T-helper 17 cell (primary cell): ENCODE measurements around the gene PARVA. TPM values are rescaled to one million over a fixed set of nuclear protein-coding genes. Genes with fewer than 3 reads are reported as not detected.

Experiments
- ATAC-seq: fragments of 150-1000 bp; cut with Tn5 transposase; 2 replicates; pipeline ENCODE4 v1.10.0; 2021; ENCODE audit warnings: mild to moderate bottlenecking, moderate library complexity
- DNase-seq, 3 donors: peaks; one replicate each; pipeline versions ENCODE4 v3.0.0 to v3.0.0-alpha.2; 2020 to 2021
- H3K9me3 ChIP-seq: one replicate; pipeline ENCODE4 v1.7.0; 2013; ENCODE audit warnings: low read length, mild to moderate bottlenecking; ENCODE audit not compliant: control insufficient read depth, poor library complexity, severe bottlenecking
- H3K27ac Mint-ChIP-seq: one replicate; pipeline ENCODE4 v1.8.0; 2022; ENCODE audit warnings: mild to moderate bottlenecking, moderate library complexity, mixed read lengths
- H3K27me3 Mint-ChIP-seq: one replicate; pipeline ENCODE4 v1.8.0; 2022; ENCODE audit warnings: mixed read lengths
- H3K36me3 Mint-ChIP-seq: one replicate; pipeline ENCODE4 v1.8.0; 2022; ENCODE audit warnings: low read depth, mixed read lengths
- H3K4me1 Mint-ChIP-seq: one replicate; pipeline ENCODE4 v1.8.0; 2022; ENCODE audit warnings: mild to moderate bottlenecking, mixed read lengths
- H3K4me3 Mint-ChIP-seq: one replicate; pipeline ENCODE4 v1.8.0; 2022; ENCODE audit warnings: mild to moderate bottlenecking, moderate library complexity, mixed read lengths
- total RNA-seq, 4 donors: library from RNA in 2 of 4; stranded (reverse) in 2 of 4; gene quantifications; one replicate each; pipeline ENCODE4 v1.2.3 and lab custom pipeline; 2022 to 2026

The PARVA gene
- total RNA-seq, 2 donors from 2014 or later, result 0.16 to 1.8 TPM

DNA sequence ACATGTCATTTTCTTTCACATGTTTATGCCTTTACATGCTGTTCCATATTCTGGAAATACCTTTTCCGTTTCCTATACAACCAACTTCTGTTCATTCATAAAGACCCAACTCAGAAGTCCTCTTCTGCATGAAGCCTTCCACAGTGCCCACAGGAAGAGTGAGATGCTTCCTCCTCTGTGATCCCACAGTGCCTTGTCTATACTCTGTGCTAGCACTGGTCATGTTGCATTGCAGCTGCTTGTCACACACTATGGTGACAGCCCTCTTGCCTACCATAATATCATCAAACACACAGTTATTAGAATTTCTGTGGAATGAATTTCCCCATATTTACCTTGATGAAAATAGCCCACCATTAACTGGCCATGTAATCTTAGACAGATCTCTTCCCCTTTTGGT, 8.9 kb downstream of the PARVA start:
- H3K27me3 Mint-ChIP-seq, result peaks cover 3% of the 10 kb centered on the region
- DNase-seq (no peak), ATAC-seq (no peak)
- no peak overlapping the region for H3K4me3 Mint-ChIP-seq
- no peaks in the 10 kb centered on the region for H3K4me1 Mint-ChIP-seq
- H3K9me3 ChIP-seq, result no peaks in the 10 kb centered on the region
- no peak overlapping the region for H3K27ac Mint-ChIP-seq
- no peaks in the 10 kb centered on the region for H3K36me3 Mint-ChIP-seq

GRCh38 chr11:12386745-12387144, 9.4 kb downstream of the PARVA start:
- DNase-seq (no peak), ATAC-seq (no peak)
- Mint-ChIP-seq H3K27me3 (peaks cover 6% of the 10 kb centered on the region), H3K4me1 (no peaks in the 10 kb centered on the region), H3K27ac (no peak overlapping the region), H3K36me3 (no peaks in the 10 kb centered on the region), H3K4me3 (no peak overlapping the region)
- H3K9me3 ChIP-seq, result no peaks in the 10 kb centered on the region

- Mint-ChIP-seq H3K36me3 (no peaks in the 10 kb centered on the region), H3K4me1 (no peaks in the 10 kb centered on the region), H3K27me3 (peaks cover 6% of the 10 kb centered on the region), H3K27ac (no peak overlapping the region), H3K4me3 (no peak overlapping the region)
- no peak for ATAC-seq
- H3K9me3 ChIP-seq, result no peaks in the 10 kb centered on the region
- DNase-seq, result no peak
Observed at GRCh38 chr11:12388173-12388572, 10.8 kb downstream of the PARVA start.

DNA sequence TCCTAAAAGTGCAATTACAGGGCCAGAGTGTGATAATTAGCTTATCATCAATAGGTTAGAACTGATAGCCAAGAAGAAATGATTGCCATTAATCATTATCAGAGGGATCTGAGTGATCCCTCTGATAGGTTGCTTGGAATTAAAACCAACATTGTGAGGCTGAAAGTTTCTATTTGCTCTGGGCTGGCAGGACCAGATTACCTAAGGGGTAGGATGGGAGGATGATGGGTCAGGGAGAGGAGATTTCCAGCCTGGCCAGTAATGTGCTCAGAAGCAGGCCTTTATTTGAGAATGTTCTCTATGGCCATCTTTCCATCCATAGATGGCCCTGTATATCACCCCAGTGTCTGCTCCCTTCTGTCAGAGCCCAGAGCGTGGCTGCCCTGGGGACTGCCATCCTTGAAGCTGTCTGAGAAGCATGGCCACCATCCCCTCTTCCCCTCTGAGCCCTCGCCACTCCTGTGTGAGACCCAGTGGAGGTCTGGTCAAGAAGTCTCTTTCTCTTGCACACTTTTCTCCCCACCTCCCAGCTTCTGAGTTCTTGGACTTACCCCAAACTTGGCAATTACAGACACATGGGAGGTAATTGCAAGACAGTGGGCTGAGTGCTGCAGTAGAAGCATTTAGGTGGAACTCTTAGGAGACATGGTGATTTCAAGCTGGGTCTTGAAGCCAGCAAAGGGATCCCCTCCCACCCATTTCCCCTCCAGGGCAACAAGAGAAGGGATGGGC, 11.7 kb downstream of the PARVA start:
- Mint-ChIP-seq H3K36me3 (no peaks in the 10 kb centered on the region), H3K27me3 (peaks cover 6% of the 10 kb centered on the region), H3K4me1 (no peaks in the 10 kb centered on the region), H3K27ac (no peak overlapping the region), H3K4me3 (no peak overlapping the region)
- ATAC-seq, result no peak
- no peak for DNase-seq
- no peaks in the 10 kb centered on the region for H3K9me3 ChIP-seq

GRCh38 chr11:12389676-12390657, 12.6 kb downstream of the PARVA start:
- Mint-ChIP-seq H3K4me1 (no peaks in the 10 kb centered on the region), H3K36me3 (no peaks in the 10 kb centered on the region), H3K27me3 (peaks cover 6% of the 10 kb centered on the region), H3K27ac (no peak overlapping the region), H3K4me3 (no peak overlapping the region)
- no peak for DNase-seq
- no peaks in the 10 kb centered on the region for H3K9me3 ChIP-seq
- ATAC-seq, result no peak

DNA sequence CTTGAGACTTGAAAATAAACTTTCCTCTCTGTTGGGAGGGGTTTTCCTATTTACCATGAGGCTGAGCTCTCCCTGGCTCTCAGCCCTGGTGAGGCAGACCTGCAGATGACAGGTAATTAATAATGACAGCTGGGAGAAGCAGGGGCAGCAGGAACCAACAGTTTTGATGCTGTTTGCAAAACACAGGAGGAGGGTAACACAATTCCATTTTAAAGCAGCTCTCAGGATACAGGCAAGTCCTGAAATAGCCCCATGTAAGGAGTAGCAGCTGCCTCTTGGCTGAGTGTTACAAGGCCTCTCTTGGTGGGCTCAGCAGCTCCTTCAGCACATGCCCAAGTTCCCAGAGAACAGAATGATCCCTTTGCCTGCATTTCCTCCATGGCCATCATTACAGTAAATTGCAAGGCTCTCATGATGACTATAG, 13.3 kb downstream of the PARVA start:
- DNase-seq (no peak), ATAC-seq (no peak)
- H3K4me3 Mint-ChIP-seq, result no peak overlapping the region
- no peak overlapping the region for H3K27ac Mint-ChIP-seq
- no peaks in the 10 kb centered on the region for H3K36me3 Mint-ChIP-seq
- no peaks in the 10 kb centered on the region for H3K4me1 Mint-ChIP-seq
- H3K9me3 ChIP-seq, result no peaks in the 10 kb centered on the region
- H3K27me3 Mint-ChIP-seq, result peaks cover 6% of the 10 kb centered on the region

DNA sequence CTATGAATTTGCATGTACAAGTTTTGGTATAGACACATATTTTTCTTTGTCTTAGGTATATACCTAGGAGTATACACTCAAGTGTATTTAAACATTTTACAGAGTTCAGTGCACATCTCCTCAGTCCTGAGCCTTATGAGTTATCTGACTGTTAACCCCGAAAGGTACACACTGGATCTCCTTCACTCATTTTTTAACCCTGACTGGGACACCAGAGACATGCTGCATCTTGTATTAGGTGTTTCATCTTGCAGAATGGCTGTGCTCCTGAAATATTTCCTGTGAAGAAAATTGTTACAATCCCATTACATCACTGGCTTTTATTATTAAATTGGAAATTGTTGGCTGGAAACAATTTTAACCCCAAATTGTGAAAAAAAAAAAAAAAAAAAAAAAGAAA, 15.3 kb downstream of the PARVA start:
- Mint-ChIP-seq H3K4me3 (no peak overlapping the region), H3K27ac (no peak overlapping the region), H3K27me3 (peaks cover 6% of the 10 kb centered on the region), H3K36me3 (no peaks in the 10 kb centered on the region), H3K4me1 (no peaks in the 10 kb centered on the region)
- no peaks in the 10 kb centered on the region for H3K9me3 ChIP-seq
- ATAC-seq (no peak), DNase-seq (no peak)

GRCh38 chr11:12393691-12394090, 16.3 kb downstream of the PARVA start:
- DNase-seq (no peak), ATAC-seq (no peak)
- Mint-ChIP-seq H3K27me3 (peaks cover 6% of the 10 kb centered on the region), H3K36me3 (no peaks in the 10 kb centered on the region), H3K27ac (no peak overlapping the region), H3K4me3 (no peak overlapping the region), H3K4me1 (peaks cover 2% of the 10 kb centered on the region)
- no peaks in the 10 kb centered on the region for H3K9me3 ChIP-seq

DNA sequence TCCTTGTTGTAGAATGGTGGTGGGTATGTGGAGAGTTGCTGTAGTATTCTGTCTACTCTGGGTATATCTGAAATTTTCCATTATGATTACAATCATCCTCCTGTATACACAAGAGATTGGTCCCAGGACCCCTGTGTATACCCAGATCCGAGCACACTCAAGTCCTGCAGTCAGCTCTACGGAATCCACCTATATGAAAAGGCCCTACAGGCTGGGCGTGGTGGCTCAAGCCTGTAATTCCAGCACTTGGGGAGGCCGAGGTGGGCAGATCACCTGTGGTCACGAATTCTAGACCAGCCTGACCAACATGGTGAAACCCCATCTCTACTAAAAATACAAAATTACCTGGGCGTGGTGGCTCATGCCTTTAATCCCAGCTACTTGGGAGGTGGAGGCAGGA, 17.2 kb downstream of the PARVA start:
- ATAC-seq (no peak), DNase-seq (no peak)
- no peak overlapping the region for H3K27ac Mint-ChIP-seq
- H3K36me3 Mint-ChIP-seq, result no peaks in the 10 kb centered on the region
- H3K4me3 Mint-ChIP-seq, result no peak overlapping the region
- peaks cover 2% of the 10 kb centered on the region for H3K4me1 Mint-ChIP-seq
- no peaks in the 10 kb centered on the region for H3K9me3 ChIP-seq
- peaks cover 6% of the 10 kb centered on the region for H3K27me3 Mint-ChIP-seq

DNA sequence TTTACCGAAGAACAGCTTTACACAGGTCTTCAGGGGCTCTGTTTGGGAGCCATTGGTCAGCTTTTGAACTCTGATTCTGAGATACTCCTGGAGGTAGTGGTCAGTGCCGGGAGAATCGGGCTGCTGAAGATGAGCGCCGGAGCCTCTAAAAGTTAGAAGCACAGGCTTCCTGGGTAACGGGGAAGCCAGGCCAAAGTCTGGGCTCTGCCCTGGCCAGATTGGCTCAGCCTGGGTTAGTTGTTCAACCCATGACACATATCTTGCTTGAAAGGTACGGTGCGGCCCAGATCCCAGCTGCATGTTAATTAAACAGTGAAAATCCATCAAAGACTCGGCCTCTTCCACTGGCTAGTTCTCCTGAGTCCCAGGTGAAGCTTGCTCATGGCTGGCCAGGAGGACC, 18.0 kb downstream of the PARVA start:
- H3K4me3 Mint-ChIP-seq, result no peak overlapping the region
- peaks cover 6% of the 10 kb centered on the region for H3K27me3 Mint-ChIP-seq
- H3K4me1 Mint-ChIP-seq, result peaks cover 2% of the 10 kb centered on the region
- DNase-seq (no peak), ATAC-seq (no peak)
- no peaks in the 10 kb centered on the region for H3K9me3 ChIP-seq
- no peaks in the 10 kb centered on the region for H3K36me3 Mint-ChIP-seq
- H3K27ac Mint-ChIP-seq, result no peak overlapping the region

GRCh38 chr11:12397931-12398334, 20.6 kb downstream of the PARVA start:
- Mint-ChIP-seq H3K27ac (no peak overlapping the region), H3K4me3 (no peak overlapping the region), H3K4me1 (peaks cover 2% of the 10 kb centered on the region), H3K27me3 (peaks cover 6% of the 10 kb centered on the region), H3K36me3 (no peaks in the 10 kb centered on the region)
- ATAC-seq, result no peak
- H3K9me3 ChIP-seq, result no peaks in the 10 kb centered on the region
- no peak for DNase-seq

- DNase-seq (no peak), ATAC-seq (no peak)
- H3K36me3 Mint-ChIP-seq, result no peaks in the 10 kb centered on the region
Observed at GRCh38 chr11:12399355-12399754, 22.0 kb downstream of the PARVA start.

DNA sequence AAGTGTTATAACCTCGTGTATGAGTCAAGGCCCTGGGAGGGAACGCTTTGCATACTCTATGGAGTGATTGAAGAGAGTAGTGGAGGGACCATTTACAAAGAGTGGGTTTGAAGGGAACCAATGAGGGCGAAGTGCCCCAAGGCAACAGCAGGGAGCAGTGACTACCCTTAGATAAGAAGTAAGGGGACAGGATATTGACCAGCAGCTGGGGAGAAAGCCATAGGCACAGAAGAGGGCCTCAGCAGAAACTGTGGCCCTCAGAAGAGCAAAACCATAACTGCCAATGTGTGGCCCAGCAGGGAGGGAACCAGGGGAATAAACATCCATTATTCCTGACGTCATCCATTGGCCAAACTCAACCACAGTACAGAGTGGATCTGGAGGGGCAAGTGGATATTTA, 24.7 kb downstream of the PARVA start:
- no peak for ATAC-seq
- Mint-ChIP-seq H3K4me1 (peaks cover 2% of the 10 kb centered on the region), H3K36me3 (no peaks in the 10 kb centered on the region), H3K27me3 (peaks cover 6% of the 10 kb centered on the region), H3K27ac (no peak overlapping the region), H3K4me3 (no peak overlapping the region)
- DNase-seq, result no peak
- H3K9me3 ChIP-seq, result no peaks in the 10 kb centered on the region

More at GRCh38 chr11:12399355-12399754, 22.0 kb downstream of the PARVA start:
- Mint-ChIP-seq H3K4me3 (no peak overlapping the region), H3K27me3 (peaks cover 6% of the 10 kb centered on the region), H3K27ac (no peak overlapping the region), H3K4me1 (peaks cover 2% of the 10 kb centered on the region)
- H3K9me3 ChIP-seq, result no peaks in the 10 kb centered on the region
